CD4-positive, alpha-beta T cell treated with Interleukin-15 for 1 hour (primary cell): ENCODE data around the gene STOX2.
"Not testable (repeated sequence)": the region's sequence is repeated elsewhere in the genome, so short reads cannot be mapped to it uniquely, and the experiment has no call there.

Source experiments
- DNase-seq: peaks from one replicate; pipeline ENCODE4 v3.0.0-alpha.2; 2020

STOX2 gene

DNA sequence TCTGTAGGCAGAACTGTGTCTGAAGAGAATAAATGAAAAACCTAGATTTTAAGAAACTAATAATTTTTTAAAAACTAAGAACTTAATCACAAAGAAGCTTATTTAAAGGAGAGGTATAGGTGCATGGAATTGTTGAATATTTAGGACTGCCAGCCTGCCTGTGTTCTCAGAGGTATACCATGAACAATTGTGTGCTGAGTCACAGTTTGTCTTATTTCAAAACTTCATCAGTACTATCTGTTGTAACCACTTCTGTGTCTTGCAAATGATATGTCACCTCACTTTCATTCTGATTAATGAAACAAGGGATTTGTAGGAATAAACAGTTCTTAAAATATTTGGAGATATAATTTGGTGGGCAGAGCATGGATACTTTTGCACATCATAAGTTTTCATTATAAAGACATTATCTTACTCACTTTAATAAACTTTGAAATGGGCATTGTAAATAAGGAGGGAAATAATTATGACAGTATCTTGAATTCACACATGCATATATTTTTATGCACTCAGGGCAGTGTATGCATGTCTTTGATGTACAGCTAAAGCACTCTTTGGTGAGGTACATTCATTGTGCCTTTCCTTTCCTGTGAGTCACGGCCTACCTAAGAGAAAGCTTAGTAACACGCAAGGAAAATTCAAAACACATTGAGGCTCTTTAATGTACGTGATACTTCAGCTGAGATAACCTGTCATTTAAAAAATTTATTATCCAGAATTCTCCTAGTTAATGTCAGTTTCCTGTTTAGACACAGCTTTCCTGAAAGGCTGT lies 31.7 kb downstream of the STOX2 start:
- DNase-seq: no peak

- no peak for DNase-seq
These were observed 35.8 kb downstream of the STOX2 start for GRCh38 chr4:183940864-183941263.

GRCh38 chr4:183941964-183942363 lies 36.9 kb downstream of the STOX2 start:
- DNase-seq: no peak

DNA sequence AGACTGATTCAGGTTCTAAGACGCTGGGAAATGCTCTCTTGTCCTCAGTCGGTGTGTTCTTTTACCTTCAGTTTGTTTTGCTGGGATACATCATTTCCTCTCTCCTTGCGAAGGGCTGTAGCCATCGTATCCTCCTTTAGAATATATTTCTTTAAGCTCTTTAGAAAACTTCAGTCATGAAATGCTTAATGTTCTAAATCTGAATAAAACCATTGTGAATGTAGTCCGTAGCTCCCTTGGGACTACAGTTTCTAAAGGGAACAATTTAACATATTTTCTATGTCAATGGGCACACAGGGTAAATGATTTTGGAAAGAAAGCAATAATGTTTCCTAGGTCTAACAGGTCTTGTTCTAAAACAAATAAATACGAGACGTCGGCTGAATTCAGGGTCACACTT lies 40.6 kb downstream of the STOX2 start:
- no peak for DNase-seq

GRCh38 chr4:183950536-183950935 lies 45.4 kb downstream of the STOX2 start:
- no peak for DNase-seq

DNA sequence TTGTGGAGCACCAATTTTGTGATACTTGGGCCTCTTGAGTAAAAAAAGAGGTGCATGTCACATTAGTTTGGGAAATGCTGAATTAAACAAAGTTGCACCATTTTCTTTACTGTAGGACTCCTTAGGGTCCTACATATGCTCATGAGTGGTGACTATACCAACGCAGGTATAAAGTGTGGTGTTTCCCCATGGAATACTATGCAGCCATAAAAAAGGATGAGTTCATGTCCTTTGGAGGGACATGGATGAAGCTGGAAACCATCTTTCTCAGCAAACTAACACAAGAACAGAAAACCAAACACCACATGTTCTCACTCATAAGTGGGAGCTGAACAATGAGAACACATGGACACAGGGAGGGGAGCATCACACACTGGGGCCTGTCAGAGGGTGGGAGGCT lies 47.5 kb downstream of the STOX2 start:
- DNase-seq: not testable (repeated sequence)

- DNase-seq: no peak
These were observed 54.4 kb downstream of the STOX2 start for GRCh38 chr4:183959319-183960045.

GRCh38 chr4:183960046-183960420 lies 54.9 kb downstream of the STOX2 start:
- DNase-seq: no peak

- DNase-seq: no peak
These were observed 55.9 kb downstream of the STOX2 start for GRCh38 chr4:183960962-183961541.

GRCh38 chr4:183961795-183962194 lies 56.7 kb downstream of the STOX2 start:
- DNase-seq: no peak

GRCh38 chr4:183962419-183962818 lies 57.3 kb downstream of the STOX2 start:
- DNase-seq: no peak

- DNase-seq: no peak
These were observed 61.3 kb downstream of the STOX2 start for GRCh38 chr4:183966371-183966770.

- no peak for DNase-seq
These were observed 62.2 kb downstream of the STOX2 start for GRCh38 chr4:183967266-183967665.

DNA sequence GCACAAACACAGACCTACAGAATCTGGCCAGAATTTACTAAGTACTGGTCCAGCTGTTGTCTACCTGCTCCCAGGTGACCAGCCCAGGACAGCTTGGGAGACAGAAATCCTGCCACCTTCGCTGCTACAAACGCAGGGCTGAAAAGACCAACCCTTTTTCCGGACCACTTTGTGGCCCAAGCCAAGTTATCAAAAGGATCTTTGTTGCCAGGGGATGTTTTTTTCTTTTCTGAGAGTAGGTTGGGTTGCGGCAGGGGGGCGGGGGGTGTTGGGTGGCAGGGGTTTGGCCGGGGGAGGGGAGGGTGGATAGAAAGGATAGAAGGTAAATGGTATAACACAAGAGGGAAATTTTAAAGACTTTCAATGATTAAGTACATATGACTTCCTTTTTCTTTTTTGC lies 63.4 kb downstream of the STOX2 start:
- no peak for DNase-seq

GRCh38 chr4:183968931-183969330 lies 63.8 kb downstream of the STOX2 start:
- DNase-seq: no peak

DNA sequence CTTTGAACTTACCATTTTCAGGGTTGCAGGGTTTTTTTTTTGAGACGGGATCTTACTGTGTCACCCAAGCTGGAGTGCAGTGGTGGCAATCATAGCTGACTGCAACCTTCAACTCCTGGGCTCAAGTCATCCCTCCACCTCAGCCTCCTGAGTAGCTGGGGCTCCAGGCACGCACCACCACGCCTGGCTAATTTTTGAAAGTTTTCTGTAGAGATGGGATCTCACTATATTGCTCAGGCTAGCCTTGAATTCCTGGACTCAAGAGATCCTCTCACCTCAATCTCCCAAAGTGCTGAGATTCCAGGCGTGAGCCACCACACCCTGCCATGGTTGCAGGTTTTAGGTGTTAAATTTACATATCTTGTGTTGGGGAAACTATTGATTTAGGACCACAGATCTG lies 64.5 kb downstream of the STOX2 start:
- no peak for DNase-seq

DNA sequence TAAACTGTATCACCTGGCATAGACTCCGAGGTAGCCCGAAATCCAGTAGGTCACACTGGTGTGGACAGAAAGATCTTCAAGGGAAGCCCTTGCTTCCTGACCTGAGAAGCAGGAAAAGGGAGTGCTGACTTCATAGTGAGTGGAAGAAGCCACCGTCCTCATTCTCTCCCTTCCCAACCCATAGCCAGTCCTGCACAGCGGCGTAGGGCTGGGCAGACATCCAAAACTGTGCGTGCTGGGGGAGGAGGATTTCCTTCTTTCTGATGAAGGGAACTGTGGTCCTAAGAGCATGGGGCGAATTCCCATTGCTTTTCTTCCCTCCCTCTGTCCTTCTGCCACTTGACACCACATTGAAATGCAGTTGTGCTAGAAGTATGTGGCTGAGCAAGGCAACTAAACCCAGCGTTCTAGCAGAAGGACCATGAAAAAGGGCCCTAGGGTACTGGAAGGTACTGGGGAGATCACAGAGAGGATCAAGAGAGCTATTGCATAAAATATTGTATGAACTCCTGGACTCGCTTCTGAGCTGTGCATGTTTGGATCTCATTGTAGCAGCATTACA lies 66.9 kb downstream of the STOX2 start:
- DNase-seq: no peak

DNA sequence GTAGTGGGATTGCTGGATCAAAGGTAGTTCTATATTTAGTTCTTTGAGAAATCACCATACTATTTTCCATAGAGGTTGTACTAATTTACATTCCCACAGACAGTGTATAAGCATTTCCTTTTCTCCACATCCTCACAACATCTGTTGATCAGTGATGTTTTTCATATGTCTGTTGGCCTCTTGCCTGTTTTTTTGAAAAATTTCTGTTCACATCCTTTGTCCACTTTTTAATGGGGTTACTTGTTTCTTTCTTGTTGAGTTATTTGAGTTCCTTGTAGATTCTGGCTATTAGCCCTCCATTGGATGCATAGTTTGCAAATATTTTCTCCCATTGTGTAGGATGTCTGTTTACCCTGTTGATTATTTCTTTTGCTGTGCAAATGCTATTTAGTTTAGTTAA lies 72.6 kb downstream of the STOX2 start:
- DNase-seq: no peak

- DNase-seq: no peak
These were observed 79.5 kb downstream of the STOX2 start for GRCh38 chr4:183984566-183984965.

- no peak for DNase-seq
These were observed 80.7 kb downstream of the STOX2 start for GRCh38 chr4:183985786-183986185.

- no peak for DNase-seq
These were observed 81.3 kb downstream of the STOX2 start for GRCh38 chr4:183986291-183986970.

DNA sequence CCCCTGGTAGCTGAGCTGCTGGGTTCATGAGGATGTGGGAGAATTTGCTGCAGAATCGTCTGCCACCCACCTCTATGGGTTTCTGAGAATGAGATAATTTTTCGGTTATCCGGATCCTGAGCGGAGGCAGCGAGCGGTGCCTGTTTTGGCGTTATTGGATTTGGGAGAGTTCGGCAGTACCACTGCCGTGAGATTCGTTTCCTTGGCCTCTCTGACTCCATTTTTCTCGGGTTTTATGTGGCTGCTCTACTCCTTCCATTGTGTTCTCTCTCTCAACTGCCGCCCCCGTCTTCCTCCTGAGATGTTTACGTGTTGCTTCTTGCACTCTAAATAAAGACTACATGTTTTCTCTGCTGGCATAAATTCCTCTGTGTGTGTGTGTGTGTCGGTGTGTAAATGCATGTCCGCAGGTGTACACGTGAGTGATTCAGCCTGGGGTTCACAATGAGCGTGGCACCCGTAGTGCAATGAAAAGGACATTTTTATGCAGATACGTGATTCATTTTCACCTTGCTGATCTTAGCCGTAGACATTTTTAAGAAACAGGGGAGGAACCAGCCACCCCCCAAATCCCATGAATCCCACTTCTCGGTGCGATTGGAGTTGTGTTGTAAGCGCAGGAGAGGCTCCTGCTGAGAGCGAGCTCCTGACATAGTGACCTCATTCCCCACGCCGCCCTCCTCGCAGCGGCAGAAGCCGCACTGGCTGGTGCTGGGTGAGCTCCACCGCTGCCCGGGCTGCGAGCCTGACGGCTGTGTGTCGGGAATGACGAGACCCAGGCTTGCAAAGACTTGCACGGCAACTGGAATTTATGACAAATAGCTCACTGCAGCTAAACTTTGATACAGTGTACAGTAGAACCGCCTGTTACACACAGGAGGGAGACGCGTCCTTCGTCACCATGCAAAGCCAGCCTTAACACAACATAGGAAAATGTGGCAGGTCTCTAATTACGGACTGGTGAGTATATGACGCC lies 82.2 kb downstream of the STOX2 start:
- no peak for DNase-seq
